Sciatic nerve (tissue), 2 donors: ENCODE measurements around the gene SREBF1. TPM values are rescaled to one million over a fixed set of nuclear protein-coding genes. Genes with fewer than 3 reads are reported as not detected.

Experiments used
- ATAC-seq: fragments of 200-7000 bp; cut with Tn5 transposase; one replicate; pipeline ENCODE4 v1.9.1; 2020; ENCODE audit warnings: mild to moderate bottlenecking, moderate library complexity
- DNase-seq: peaks from one replicate; pipeline ENCODE4 v3.0.0-alpha.2; 2020; ENCODE audit warnings: low spot score
- intact Hi-C: fragments of 100-400 bp; cut with DNase I; formaldehyde crosslinking; loops from one replicate; pipeline ENCODE4 v1.14.2; 2022
- total RNA-seq: library from RNA; stranded (reverse); fragmentation: NEBNext Ultra II Directional; extraction: Animal tissue kit (Norgen Biotek cat#: 25700); gene quantifications from one replicate; pipeline ENCODE4 v1.2.1, GENCODE V29; 2021
- donor health status: DM: no; HTN: no; CAD: no.
- donor health status: DM: no; HTN: no; CAD: no.

Gene SREBF1
- total RNA-seq, 1 donor from 2014 or later, result 257 TPM

GRCh38 chr17:17778308-17779014 lies 58.3 kb downstream of the SREBF1 start:
- DNase-seq, result peak; percentile 85
- ATAC-seq, result peak; percentile 63

DNA sequence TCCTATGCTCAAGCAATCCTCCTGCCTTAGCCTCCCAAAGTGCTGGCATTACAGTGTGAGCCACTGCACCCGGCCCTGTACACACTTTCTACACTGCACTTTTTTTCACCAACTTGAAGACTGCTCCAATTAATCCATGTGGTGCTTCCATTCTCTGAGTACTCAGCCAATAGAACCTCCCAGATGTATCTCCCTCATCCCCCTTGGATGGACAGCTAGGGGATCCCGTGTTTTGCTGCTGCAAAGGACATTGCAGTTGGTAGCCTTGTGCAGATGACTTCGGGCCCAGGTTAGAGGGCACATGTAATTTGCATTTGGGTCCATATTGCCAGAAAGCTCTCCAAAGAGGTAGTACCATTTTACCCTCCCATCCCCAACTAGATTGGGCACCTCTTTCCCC lies 59.9 kb downstream of the SREBF1 start:
- intact Hi-C loops, result no loop called here
- ATAC-seq, result no peak
- no peak for DNase-seq

More at GRCh38 chr17:17778308-17779014, 58.3 kb downstream of the SREBF1 start:
- intact Hi-C loops, result no loop called here

GRCh38 chr17:17774009-17774881 lies 62.5 kb downstream of the SREBF1 start:
- no peak for DNase-seq
- intact Hi-C loops, result no loop called here
- no peak for ATAC-seq

DNA sequence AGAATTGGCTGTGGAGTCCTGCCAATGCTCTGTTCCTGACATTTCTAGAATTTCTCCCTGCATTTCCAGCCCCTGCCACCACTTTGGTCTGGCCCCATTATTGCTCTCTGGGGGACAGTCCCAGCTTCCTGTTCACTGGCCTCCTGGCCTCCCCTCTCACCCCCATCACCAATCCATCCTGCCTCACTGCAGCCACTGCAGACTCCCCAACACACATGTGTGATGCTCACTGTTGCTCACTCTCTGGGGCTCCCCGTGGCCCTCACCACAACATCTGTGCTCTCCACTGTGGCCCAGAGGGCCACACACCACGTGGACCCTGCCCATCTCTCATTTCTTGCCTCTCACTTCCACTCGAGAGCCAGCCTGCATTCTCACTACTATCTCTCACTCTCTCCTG lies 64.6 kb downstream of the SREBF1 start:
- no peak for ATAC-seq
- intact Hi-C loops, result no loop called here
- DNase-seq, result no peak

GRCh38 chr17:17771498-17772201 lies 65.1 kb downstream of the SREBF1 start:
- intact Hi-C loops, result no loop called here
- ATAC-seq (no peak), DNase-seq (no peak)

GRCh38 chr17:17770632-17771044 lies 66.1 kb downstream of the SREBF1 start:
- no peak for DNase-seq
- intact Hi-C loops, result no loop called here

DNA sequence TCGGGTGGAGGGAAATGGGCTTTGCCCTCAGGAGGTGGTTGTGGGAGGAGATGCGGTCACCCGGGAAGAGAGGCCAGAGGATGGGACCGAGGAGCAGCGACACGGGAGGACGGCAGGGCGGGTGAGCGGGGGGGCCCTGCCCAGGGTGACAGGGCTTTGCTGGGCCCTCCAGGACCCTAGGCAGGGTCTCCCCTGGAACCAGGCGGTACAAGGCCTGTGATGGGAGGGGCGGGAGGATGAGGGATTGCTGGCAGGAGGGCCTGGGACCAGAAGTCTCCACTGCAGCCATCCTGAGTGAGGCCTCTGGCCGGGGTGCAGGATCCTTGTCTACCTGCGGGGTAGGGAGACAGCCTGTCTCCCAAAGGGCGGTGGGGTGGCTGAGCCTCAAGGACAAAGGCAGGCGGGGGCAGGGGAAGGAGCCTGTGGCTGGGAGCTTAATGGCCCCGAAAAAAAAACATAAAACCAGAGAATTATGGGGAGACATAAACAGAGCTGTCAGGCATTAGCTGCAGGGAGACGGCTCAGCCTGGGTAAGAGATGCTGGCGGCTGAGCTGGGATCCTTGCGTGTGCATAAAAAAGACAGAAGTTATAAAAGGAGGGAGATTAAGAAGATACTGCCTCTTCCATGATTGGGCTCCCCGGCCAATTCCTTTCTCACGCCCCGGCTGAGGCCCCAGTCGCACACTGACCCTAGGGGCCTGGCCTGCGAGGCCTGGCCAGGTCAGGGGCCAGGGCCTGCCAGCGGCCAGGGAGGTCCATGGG lies 66.7 kb downstream of the SREBF1 start:
- intact Hi-C loops, result no loop called here
- ATAC-seq (no peak), DNase-seq (no peak)

More at GRCh38 chr17:17770632-17771044, 66.1 kb downstream of the SREBF1 start:
- ATAC-seq, result no peak

DNA sequence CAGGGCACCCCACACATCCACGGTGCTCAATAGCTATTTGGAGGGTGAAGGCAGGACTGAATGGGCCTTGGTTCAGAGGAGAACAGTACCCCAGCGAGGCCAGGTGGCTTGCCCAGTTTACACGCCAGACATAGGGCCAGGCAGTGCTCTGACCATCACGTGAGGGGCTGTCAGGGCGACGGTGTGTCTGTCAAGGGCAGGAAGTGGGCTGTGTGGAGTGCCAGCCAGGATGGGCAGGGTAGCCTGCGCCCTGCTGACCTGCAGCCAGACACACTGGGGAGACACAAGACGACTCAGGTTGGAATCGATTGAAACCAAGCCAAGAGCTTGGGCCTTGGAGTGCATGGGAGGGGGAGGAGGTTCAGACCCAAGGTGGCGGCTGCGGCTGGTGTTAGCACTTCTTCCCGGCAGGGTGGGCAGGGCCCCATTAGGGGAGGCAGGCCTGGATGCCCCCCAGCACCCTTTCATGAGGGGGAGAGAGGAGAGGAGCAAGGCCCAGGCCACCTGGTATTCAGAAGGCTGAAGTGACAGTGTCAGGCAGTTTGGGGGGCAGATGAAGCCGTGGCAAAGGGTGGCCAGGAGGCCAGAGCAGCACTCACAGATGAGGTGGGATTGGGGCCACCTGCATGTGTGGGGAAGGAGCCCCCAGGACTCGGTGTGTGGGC lies 68.2 kb downstream of the SREBF1 start:
- no peak for DNase-seq
- intact Hi-C loops, result no loop called here
- peak; percentile 6 for ATAC-seq

DNA sequence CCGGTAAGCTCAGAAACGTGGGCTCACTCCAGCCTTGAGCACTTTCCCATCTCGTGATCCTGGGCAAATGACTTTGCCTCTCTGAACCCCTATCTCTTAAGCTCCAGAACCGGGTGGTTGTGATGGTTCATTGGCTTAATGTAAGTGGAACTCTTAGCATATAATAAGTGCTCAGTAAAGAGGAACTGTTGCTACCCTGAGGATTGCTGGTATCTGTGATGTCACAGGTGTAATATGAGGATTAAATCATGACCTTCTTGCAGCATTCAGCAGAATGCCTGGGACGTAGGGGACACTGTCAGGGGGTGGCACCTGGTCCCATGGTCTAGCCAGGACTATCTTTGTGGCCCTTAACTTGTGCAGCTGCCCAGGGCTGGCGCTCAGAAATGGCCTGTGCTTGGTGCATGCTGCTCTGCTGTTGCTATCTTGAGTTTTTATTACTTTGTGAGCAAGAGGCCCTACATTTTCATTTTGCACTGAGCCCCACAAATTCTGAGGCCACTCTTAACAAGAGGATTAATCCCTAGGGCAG lies 68.8 kb downstream of the SREBF1 start:
- intact Hi-C loops, result no loop called here
- no peak for ATAC-seq
- DNase-seq, result no peak

DNA sequence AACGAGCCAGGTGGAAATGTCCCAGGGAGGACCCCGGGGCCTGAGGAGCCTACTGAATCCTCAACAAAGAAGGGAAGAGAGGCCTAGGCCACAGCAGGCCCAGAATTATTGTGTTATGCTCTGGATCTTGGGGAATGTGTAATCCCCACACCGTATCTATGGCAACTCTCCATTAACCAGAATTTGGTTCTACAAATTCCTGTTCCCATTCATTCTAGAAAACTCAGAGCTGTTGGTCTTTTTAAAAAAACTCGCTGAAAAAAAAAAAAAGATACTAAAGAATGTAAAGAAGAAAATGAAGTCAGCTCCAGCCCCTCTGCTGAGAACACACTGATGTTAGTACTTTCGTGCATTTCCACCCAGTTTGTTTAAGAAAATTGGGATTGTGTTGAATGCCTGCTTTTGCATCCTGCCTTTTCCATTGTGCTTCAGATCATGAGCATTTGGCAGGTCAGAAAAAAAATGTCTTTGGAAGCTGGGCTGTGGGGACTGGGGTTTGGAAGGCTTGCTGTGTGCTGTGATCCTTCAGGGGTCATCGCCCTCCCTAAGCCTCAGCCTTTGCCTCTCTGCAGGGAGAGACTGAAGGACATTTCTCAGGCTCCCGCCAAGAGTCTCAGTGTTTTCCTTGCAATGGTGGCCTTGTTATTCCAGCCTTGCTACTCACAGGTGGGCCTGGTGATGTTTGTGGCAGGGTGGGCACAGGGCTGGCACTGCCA lies 69.5 kb downstream of the SREBF1 start:
- ATAC-seq, result no peak
- intact Hi-C loops, result no loop called here
- DNase-seq, result no peak

DNA sequence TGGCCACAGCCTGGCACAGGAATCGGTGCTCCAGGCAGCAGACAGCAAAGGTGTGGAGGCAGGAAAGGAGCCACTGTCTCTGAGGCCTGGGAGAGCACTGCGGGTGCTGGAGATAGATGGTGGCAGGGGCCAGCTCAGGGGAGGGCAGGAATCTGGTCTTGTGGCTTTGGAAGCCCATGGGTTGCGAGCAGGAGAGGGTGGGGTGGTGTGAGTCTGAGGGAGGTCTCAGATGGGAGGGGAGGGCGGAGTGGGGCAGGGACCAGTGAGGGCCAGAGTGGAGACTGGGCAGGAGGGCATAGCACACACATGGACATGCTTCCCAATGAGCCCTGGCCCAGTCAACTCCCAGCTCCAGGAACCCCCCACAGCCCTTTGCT lies 70.1 kb downstream of the SREBF1 start:
- DNase-seq (no peak), ATAC-seq (no peak)
- intact Hi-C loops, result no loop called here

- DNase-seq (no peak), ATAC-seq (peak; percentile 76)
- intact Hi-C loops, result no loop called here
Measured at GRCh38 chr17:17766077-17766743, 70.6 kb downstream of the SREBF1 start.

DNA sequence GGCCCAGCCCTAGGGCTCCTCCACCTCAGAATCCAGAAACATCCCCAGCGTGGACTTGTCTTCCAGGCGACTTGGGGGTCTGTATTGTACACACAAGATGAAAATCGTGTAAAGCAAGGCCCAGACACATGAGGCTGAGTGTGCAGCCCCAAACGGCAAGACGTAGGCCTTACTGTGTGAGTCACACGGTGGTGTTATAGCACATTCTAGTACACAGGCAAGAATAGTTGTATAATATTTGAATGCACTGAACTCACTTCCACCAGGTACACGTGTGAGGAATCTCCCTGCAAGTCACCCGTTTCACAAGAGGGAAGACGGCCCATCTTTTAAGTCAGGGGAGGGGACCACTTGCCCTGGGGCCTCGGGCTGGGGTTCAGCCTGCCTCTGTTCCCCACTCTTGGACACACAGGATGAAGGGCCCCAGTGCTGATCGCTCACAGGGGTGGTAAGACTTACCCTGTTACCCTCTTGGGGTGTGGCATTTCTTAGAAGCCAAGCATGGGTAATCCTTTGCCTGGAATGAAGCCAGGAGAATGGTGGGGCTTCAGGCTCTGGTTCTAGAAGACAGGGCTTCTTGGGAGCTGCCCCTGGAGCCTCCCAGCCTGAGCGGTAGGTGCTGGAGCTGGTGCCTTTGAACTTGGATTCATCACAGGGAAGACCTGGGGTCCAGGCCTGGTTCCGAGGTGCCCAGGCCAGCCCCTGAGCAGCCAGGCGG lies 71.3 kb downstream of the SREBF1 start:
- ATAC-seq, result no peak
- intact Hi-C loops, result no loop called here
- no peak for DNase-seq

DNA sequence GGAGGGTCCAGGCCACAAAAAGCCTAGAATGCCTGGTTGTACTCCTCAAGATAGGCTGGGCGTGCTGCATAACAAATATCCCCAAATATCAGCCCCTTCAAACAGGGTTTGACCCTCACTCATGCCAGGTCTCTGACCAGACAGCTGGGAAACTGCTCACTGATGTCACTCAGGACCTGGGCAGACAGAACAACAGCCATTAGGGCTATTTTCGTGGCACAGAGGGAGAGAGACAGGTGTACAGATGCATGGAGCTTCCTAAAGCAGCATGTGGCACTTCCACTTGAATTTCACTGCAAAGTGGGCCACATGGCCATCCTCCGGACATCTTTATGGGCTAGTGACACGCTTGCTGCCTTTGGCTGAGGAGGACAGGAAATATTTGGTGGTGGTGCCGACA lies 73.1 kb downstream of the SREBF1 start:
- intact Hi-C loops, result no loop called here
- no peak for ATAC-seq
- no peak for DNase-seq

DNA sequence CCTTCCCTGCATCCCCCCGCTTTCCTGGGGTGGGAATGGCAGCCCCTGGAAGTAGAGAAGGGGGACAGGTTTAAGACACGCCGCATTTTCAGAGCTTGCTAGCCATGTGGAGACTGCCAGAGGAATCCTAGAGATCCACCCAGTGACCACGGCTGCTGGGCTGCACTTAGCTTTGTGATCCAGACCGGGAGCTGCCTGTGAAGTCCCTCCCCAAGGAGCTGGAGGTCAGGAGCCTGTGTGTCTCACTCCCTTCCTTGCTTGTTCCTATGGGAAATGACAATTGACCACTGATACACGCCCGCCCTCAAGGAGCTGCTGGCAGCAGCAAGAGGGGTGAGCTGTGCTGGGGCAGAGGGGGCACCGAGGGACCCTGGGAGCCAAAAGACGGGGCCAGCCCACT lies 73.7 kb downstream of the SREBF1 start:
- ATAC-seq, result peak; percentile 30
- no peak for DNase-seq
- intact Hi-C loops, result no loop called here

DNA sequence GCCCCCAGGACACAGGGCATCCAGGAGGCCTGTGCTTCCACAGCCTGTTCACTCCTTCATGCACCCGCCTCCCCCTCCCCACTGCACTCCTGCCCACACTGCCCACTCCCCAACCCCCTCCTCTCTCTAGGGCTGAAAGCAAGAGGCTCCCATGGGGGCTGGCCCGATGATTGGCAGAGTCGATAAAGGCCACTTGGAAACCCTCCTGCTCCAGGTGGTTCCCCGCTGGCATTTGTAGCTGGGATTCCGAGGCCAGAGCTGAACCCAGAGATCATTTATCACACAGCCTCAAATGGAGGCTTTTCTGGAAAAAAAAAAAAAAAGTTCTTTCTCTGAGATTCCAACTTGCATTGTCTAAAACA lies 74.1 kb downstream of the SREBF1 start:
- ATAC-seq, result no peak
- intact Hi-C loops, result no loop called here

More for the DNA sequence above, 74.1 kb downstream of the SREBF1 start:
- no peak for DNase-seq
